HG03565 (cell line): ENCODE data around the gene RNF187.

Experiments
- ATAC-seq: cut with Tn5 transposase; IDR thresholded peaks from one replicate; pipeline ENCODE4 v1.9.1; 2021; ENCODE audit warnings: mild to moderate bottlenecking, moderate library complexity; ENCODE audit not compliant: unreplicated experiment

The RNF187 gene

DNA sequence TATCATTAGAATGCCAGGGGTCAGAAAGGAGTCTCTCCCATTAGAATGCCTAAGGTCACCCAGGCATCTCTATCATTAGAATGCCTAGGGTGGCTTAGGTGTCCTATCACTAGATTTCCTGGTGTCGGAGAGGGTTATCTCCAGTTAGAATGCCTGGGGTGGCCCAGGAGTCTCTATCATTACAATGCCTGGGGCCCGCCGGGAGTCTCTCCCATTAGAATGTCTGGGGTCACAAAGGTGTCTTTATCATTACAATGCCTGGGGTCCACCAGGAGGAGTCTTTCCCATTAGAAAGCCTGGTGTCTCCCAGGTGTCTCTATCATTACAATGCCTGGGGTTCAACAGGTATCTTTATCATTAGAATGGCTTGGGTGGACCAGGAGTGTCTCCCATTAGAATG is 56.2 kb downstream of the RNF187 start:
- no peak for ATAC-seq

DNA sequence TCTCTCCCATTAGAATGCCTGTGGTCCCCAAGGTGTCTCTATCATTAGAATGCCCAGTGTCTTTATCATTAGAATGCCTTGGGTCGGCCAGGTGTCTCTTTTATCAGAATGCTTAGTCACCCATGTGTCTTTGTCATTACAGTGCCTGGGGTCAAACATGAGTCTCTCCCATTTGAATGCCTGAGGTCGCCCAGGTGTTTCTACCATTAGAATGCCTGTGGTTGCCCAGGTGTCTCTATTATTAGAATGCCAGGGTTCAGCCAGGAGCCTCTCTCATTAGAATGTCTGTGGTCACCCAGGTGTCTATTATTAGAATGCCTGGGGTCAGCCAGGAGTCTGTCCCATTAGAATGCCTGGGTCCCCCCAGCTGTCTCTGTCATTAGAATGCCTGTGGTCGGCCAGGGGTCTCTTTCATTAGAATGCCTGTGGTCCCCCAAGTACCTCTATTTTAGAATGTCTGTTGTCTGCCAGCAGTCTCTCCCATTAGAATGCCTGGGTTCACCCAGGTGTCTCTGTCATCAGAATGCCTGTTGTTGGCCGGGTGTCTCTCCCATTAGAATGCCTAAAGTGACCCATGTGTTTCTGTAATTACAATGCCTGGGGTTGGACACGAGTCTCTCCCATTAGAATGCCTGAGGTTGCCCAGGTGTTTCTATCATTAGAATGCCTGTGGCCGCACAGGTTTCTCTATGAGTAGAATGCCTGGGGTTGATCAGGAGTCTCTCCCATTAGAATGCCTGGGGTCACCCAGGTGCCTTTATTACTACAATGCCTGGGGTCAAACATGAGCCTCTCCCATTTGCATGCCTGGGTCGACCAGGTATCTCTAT is 57.1 kb downstream of the RNF187 start:
- ATAC-seq = no peak

GRCh38 chr1:228544921-228545591 is 57.9 kb downstream of the RNF187 start:
- no peak for ATAC-seq
